HCT116 (cell line): ENCODE measurements around the gene AQP10. TPM values are rescaled to one million over a fixed set of nuclear protein-coding genes. Genes with fewer than 3 reads are reported as not detected.

Source experiments
- ATAC-seq: fragments of 200-7000 bp; cut with Tn5 transposase; 2 replicates; pipeline ENCODE4 v1.9.1; 2020; ENCODE audit warnings: mild to moderate bottlenecking, moderate library complexity
- BruUV-seq: library from RNA; stranded (reverse); fragments of 400-500 nt; replicated peaks from 2 replicates; lab custom pipeline; 2021; lab: Mats Ljungman, UMichigan
- CTCF ChIA-PET: fragments of 300-600 bp; sonication (Branson Sonifier 250); formaldehyde crosslinking; loops from one replicate; lab custom pipeline; 2021; ENCODE audit warnings: antibody characterized with exemption; lab: Charles Lee
- POLR2A ChIA-PET: fragments of 300-600, 350-600 bp; sonication (Branson Sonifier 250); formaldehyde crosslinking; loops from one replicate; lab custom pipeline; 2021; ENCODE audit warnings: antibody characterized with exemption; lab: Charles Lee
- RAD21 ChIA-PET, 2 experiments: fragments of 300-600 bp; sonication (Branson Sonifier 250); formaldehyde crosslinking; loops; one replicate each; lab custom pipeline; 2023; ENCODE audit warnings: low total read pairs in 2 of 2; ENCODE audit not compliant: uncharacterized antibody in 2 of 2, unreplicated experiment in 2 of 2, low non-redundant PET in 1 of 2; lab: Charles Lee
- DNase-seq: peaks from one replicate; pipeline ENCODE4 v3.0.0-alpha.2; 2010; ENCODE audit warnings: low read depth, low spot score
- H2AFZ ChIP-seq: fragments of 200-600 bp; shearing (Covaris generic), sonication (generic); 2 replicates; pipeline ENCODE4 v1.6.1; 2017; ENCODE audit warnings: low read depth, mixed run types, mixed read lengths, antibody characterized with exemption, low read length; ENCODE audit not compliant: poor library complexity, severe bottlenecking
- H3K27ac ChIP-seq: 2 replicates; pipeline ENCODE4 v1.5.1; 2012; ENCODE audit warnings: low read depth, low read length
- H3K27me3 ChIP-seq: fragments of 200-600 bp; sonication (generic); 2 replicates; pipeline ENCODE4 v1.6.1; 2016; ENCODE audit warnings: mixed run types, low read length, mixed read lengths; ENCODE audit not compliant: insufficient read depth
- H3K36me3 ChIP-seq, 2 experiments: fragments of 200-500 bp in 1 of 2; fragments of 200-600 bp in 1 of 2; sonication (Bioruptor generic) in 1 of 2; sonication (generic) in 1 of 2; 2 replicates each; pipeline versions ENCODE4 v1.5.1 to v1.6.1; 2014 to 2016; ENCODE audit warnings: low read length in 2 of 2, inconsistent platforms in 1 of 2, mixed read lengths in 1 of 2, mixed run types in 1 of 2; ENCODE audit not compliant: insufficient read depth in 2 of 2, control insufficient read depth in 1 of 2
- H3K4me1 ChIP-seq, 2 experiments: fragments of 200-600 bp in 1 of 2; sonication (generic) in 1 of 2; 2 replicates each; pipeline versions ENCODE4 v1.5.1 to v1.6.1; 2012 to 2017; ENCODE audit warnings: low read length in 2 of 2, inconsistent platforms in 1 of 2, mild to moderate bottlenecking in 1 of 2, mixed read lengths in 1 of 2, mixed run types in 1 of 2, moderate library complexity in 1 of 2; ENCODE audit not compliant: insufficient read depth in 2 of 2, control insufficient read depth in 1 of 2
- H3K4me2 ChIP-seq: fragments of 200-600 bp; sonication (generic); 2 replicates; pipeline ENCODE4 v1.6.1; 2017; ENCODE audit warnings: mixed run types, low read length, mixed read lengths
- H3K4me3 ChIP-seq, 2 experiments: fragments of 200-600 bp in 1 of 2; sonication (generic) in 1 of 2; replicated peaks in 1 of 2; 2 replicates each; pipeline ENCODE4 v1.5.1; 2011 to 2016; ENCODE audit warnings: low read length in 2 of 2, control low read depth in 1 of 2, low read depth in 1 of 2, mild to moderate bottlenecking in 1 of 2, mixed read lengths in 1 of 2, mixed run types in 1 of 2
- H3K79me2 ChIP-seq: fragments of 200-600 bp; sonication (generic); 2 replicates; pipeline ENCODE4 v1.6.1; 2017; ENCODE audit warnings: mild to moderate bottlenecking, mixed run types, low read length, moderate library complexity, mixed read lengths; ENCODE audit not compliant: insufficient read depth
- H3K9ac ChIP-seq: fragments of 200-600 bp; sonication (generic); 2 replicates; pipeline ENCODE4 v1.6.1; 2016; ENCODE audit warnings: low read length, mixed read lengths
- H3K9me2 ChIP-seq: fragments of 200-600 bp; sonication (generic), shearing (Covaris generic); 2 replicates; pipeline ENCODE4 v1.6.1; 2017; ENCODE audit warnings: mixed run types, mild to moderate bottlenecking, moderate library complexity; ENCODE audit not compliant: insufficient read depth
- H3K9me3 ChIP-seq, 2 experiments: fragments of 200-500 bp in 1 of 2; fragments of 200-600 bp in 1 of 2; sonication (Bioruptor generic) in 1 of 2; sonication (generic) in 1 of 2; 2 replicates each; pipeline ENCODE4 v1.6.1; 2014 to 2017; ENCODE audit warnings: low read length in 2 of 2, mixed read lengths in 2 of 2, inconsistent platforms in 1 of 2, low read depth in 1 of 2, mild to moderate bottlenecking in 1 of 2, mixed run types in 1 of 2, moderate library complexity in 1 of 2; ENCODE audit not compliant: control insufficient read depth in 1 of 2, insufficient read depth in 1 of 2
- H4K20me1 ChIP-seq: fragments of 200-600 bp; sonication (generic), shearing (Covaris generic); 2 replicates; pipeline ENCODE4 v1.6.1; 2017; ENCODE audit warnings: mixed run types, mild to moderate bottlenecking, moderate library complexity; ENCODE audit not compliant: insufficient read depth
- CTCF ChIP-seq, 3 experiments: fragments of 200-600 bp in 1 of 3; sonication (generic) in 1 of 3; IDR thresholded peaks in 2 of 3; conservative IDR thresholded peaks in 1 of 3; 2 replicates each; pipeline ENCODE4 v1.5.1; 2012 to 2017; ENCODE audit warnings: low read depth in 2 of 3, low read length in 2 of 3, antibody characterized with exemption in 1 of 3, borderline replicate concordance in 1 of 3, control low read depth in 1 of 3, mild to moderate bottlenecking in 1 of 3, mixed read lengths in 1 of 3, mixed run types in 1 of 3, moderate library complexity in 1 of 3; ENCODE audit not compliant: insufficient read depth in 1 of 3
- EZH2phosphoT487 ChIP-seq: fragments of 200-600 bp; IDR thresholded peaks from 2 replicates; pipeline ENCODE4 v1.6.1; 2018; ENCODE audit warnings: antibody characterized with exemption, borderline replicate concordance
- POLR2A ChIP-seq: IDR thresholded peaks from 2 replicates; pipeline ENCODE4 v1.7.0; 2011; ENCODE audit warnings: borderline replicate concordance; ENCODE audit not compliant: insufficient read depth, insufficient read length; ENCODE audit errors: extremely low read depth
- intact Hi-C: fragments of 100-400 bp; cut with micrococcal nuclease; formaldehyde crosslinking; loops from 2 replicates; pipeline ENCODE4 v1.10.0; 2022
- total RNA-seq: library from RNA; stranded (reverse); gene quantifications from one replicate; pipeline ENCODE4 v1.2.1, GENCODE V29; 2021; ENCODE audit not compliant: unreplicated experiment

The AQP10 gene
- total RNA-seq, 1 experiment from 2014 or later: not detected

GRCh38 chr1:154326546-154327465 is 5.9 kb downstream of the AQP10 start:
- H3K79me2 ChIP-seq: no peaks in the 10 kb centered on the region
- no peak for DNase-seq
- H3K9me3 ChIP-seq: no peaks in the 10 kb centered on the region
- H3K27ac ChIP-seq: peak overlapping the region; percentile 79
- no peaks in the 10 kb centered on the region for H3K9me2 ChIP-seq
- TF ChIP-seq CTCF (IDR thresholded peaks at IDR 0.05 in 2 of 3, conservative IDR thresholded peaks at IDR 0.05 in 1 of 3; ENCODE audit: borderline replicate concordance in 1 of 3, insufficient read depth in 1 of 3, low read depth in 2 of 3, low read length in 2 of 3): peak in 1 of 3 experiments; percentile 2; a peak in 1 of 6 replicates
- no peak for TF ChIP-seq EZH2phosphoT487
- peak; percentile 24 for TF ChIP-seq POLR2A
- no peaks in the 10 kb centered on the region for H3K27me3 ChIP-seq
- peak overlapping the region; percentile 98 for H3K4me2 ChIP-seq
- peak overlapping the region; percentile 77 to 79 for H3K4me3 ChIP-seq
- peaks cover 4 to 5% of the 10 kb centered on the region in 2 experiments; a peak in 1 of 4 replicates for H3K36me3 ChIP-seq
- ChIA-PET RAD21 (interaction anchor here (0.6 to 1.1 kb wide), 4 partner anchors 8 to 79 kb away, joined by 3 to 5 read pairs (median 3); no protein-coding TSS in a partner anchor), POLR2A (no interaction called here), CTCF (interaction anchor here (0.9 to 2.1 kb wide), 10 partner anchors 9 to 973 kb away, joined by 3 to 32 read pairs (median 4); no protein-coding TSS in a partner anchor)
- intact Hi-C loops: loop anchor here (5.0 to 10.0 kb wide), 2 partner anchors 150 to 218 kb away; no protein-coding TSS in a partner anchor
- no peaks in the 10 kb centered on the region for H4K20me1 ChIP-seq
- ATAC-seq: peak; percentile 3
- BruUV-seq: no TSS peak
- peak overlapping the region; percentile 69 for H3K9ac ChIP-seq
- H3K4me1 ChIP-seq: peaks cover 26 to 49% of the 10 kb centered on the region in 2 experiments
- no peak overlapping the region for H2AFZ ChIP-seq
